Progenitor cell of endocrine pancreas (in vitro differentiated cells): ENCODE measurements around the gene SLC35C1. TPM values are rescaled to one million over a fixed set of nuclear protein-coding genes. Genes with fewer than 3 reads are reported as not detected.

ENCODE experiments used
- DNase-seq: peaks from one replicate; pipeline ENCODE4 v3.0.0; 2021; ENCODE audit warnings: low spot score; ENCODE audit not compliant: unreplicated experiment
- H3K27ac Mint-ChIP-seq: 2 replicates; pipeline ENCODE4 v1.8.0; 2021; ENCODE audit warnings: mild to moderate bottlenecking, moderate library complexity, mixed read lengths
- H3K27me3 Mint-ChIP-seq: 2 replicates; pipeline ENCODE4 v1.8.0; 2021; ENCODE audit warnings: mixed read lengths
- H3K36me3 Mint-ChIP-seq: 2 replicates; pipeline ENCODE4 v1.8.0; 2022; ENCODE audit warnings: mixed read lengths; ENCODE audit not compliant: insufficient read depth
- H3K4me1 Mint-ChIP-seq: 2 replicates; pipeline ENCODE4 v1.8.0; 2021; ENCODE audit warnings: low read depth, mixed read lengths
- H3K4me3 Mint-ChIP-seq: 2 replicates; pipeline ENCODE4 v1.8.0; 2021; ENCODE audit warnings: low read depth, mild to moderate bottlenecking, moderate library complexity, mixed read lengths
- H3K9me3 Mint-ChIP-seq: 2 replicates; pipeline ENCODE4 v1.8.0; 2021; ENCODE audit warnings: low read depth, mixed read lengths
- total RNA-seq: library from RNA; stranded (reverse); gene quantifications from 2 replicates; pipeline ENCODE4 v1.2.1, GENCODE V29; 2021
- TF ChIP-seq, protein P1 (sequence below): fragments of 200-600 bp; sonication (generic); IDR thresholded peaks from one replicate; pipeline ENCODE4 v1.5.0; 2021; ENCODE audit warnings: antibody characterized with exemption, mild to moderate bottlenecking; ENCODE audit not compliant: unreplicated experiment

Gene SLC35C1
- total RNA-seq, 1 donor from 2014 or later, result 14.0 TPM

DNA sequence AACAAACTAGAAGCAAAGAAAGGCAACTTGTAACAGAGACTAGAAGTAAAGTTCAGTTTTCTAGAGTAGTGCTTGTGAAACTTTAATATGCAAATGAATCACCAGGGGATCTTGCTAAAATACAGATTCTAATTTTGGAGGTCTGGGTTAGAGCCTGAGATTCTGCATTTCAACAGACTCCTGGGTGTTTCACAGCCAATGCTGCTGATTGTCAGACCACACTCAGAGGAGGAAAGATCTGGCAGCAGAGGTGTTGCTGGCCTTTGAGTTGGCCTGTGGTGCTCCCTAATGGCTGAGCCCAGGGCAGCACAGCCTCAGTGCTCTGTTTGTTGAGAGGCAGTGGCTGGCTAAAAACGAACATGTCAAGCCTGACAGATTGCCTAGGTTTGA, 47.8 kb downstream of the SLC35C1 start:
- H3K9me3 Mint-ChIP-seq, result no peaks in the 10 kb centered on the region
- no peak overlapping the region for H3K4me3 Mint-ChIP-seq
- TF ChIP-seq, protein P1, sequence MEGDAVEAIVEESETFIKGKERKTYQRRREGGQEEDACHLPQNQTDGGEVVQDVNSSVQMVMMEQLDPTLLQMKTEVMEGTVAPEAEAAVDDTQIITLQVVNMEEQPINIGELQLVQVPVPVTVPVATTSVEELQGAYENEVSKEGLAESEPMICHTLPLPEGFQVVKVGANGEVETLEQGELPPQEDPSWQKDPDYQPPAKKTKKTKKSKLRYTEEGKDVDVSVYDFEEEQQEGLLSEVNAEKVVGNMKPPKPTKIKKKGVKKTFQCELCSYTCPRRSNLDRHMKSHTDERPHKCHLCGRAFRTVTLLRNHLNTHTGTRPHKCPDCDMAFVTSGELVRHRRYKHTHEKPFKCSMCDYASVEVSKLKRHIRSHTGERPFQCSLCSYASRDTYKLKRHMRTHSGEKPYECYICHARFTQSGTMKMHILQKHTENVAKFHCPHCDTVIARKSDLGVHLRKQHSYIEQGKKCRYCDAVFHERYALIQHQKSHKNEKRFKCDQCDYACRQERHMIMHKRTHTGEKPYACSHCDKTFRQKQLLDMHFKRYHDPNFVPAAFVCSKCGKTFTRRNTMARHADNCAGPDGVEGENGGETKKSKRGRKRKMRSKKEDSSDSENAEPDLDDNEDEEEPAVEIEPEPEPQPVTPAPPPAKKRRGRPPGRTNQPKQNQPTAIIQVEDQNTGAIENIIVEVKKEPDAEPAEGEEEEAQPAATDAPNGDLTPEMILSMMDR, result no peak
- no peak for DNase-seq
- H3K27ac Mint-ChIP-seq, result no peak overlapping the region
- H3K36me3 Mint-ChIP-seq, result peaks cover 6% of the 10 kb centered on the region
- H3K4me1 Mint-ChIP-seq, result peaks cover 25% of the 10 kb centered on the region
- H3K27me3 Mint-ChIP-seq, result no peaks in the 10 kb centered on the region

- Mint-ChIP-seq H3K27ac (no peak overlapping the region), H3K4me3 (no peak overlapping the region), H3K27me3 (no peaks in the 10 kb centered on the region), H3K9me3 (no peaks in the 10 kb centered on the region), H3K36me3 (peaks cover 9% of the 10 kb centered on the region), H3K4me1 (peaks cover 23% of the 10 kb centered on the region)
- no peak for DNase-seq
- TF ChIP-seq, protein P1, result no peak
These were observed 48.6 kb downstream of the SLC35C1 start for GRCh38 chr11:45853332-45854219.

- DNase-seq, result no peak
- TF ChIP-seq, protein P1, result no peak
- Mint-ChIP-seq H3K4me3 (no peak overlapping the region), H3K27ac (no peak overlapping the region), H3K4me1 (peaks cover 12% of the 10 kb centered on the region), H3K36me3 (peaks cover 11% of the 10 kb centered on the region), H3K9me3 (no peaks in the 10 kb centered on the region), H3K27me3 (no peaks in the 10 kb centered on the region)
These were observed 50.4 kb downstream of the SLC35C1 start for GRCh38 chr11:45855308-45855707.

DNA sequence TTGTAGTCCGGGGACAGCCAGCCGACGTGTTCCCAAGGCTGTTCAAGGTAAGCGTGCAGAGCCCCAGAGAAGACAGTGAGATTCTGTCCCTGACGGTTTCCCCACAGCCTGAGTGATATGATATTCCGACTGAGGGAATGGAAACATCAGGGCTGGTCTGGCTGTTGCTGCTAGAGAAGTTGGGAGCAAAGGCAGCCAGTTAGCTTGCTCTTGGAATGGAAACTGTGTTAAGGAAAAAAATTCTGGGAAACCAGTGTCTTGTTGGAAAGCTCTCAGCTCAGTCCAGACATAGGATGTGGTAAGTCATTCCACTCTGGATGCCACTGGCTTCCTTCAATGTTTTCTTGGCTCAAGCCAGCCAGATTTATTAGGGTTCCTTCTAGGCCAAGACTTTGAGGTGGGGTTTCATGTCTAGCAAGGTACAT, 51.1 kb downstream of the SLC35C1 start:
- TF ChIP-seq, protein P1, result no peak
- no peak overlapping the region for H3K27ac Mint-ChIP-seq
- H3K27me3 Mint-ChIP-seq, result no peaks in the 10 kb centered on the region
- H3K4me1 Mint-ChIP-seq, result peaks cover 8% of the 10 kb centered on the region
- DNase-seq, result no peak
- H3K9me3 Mint-ChIP-seq, result no peaks in the 10 kb centered on the region
- peaks cover 11% of the 10 kb centered on the region for H3K36me3 Mint-ChIP-seq
- no peak overlapping the region for H3K4me3 Mint-ChIP-seq

GRCh38 chr11:45857961-45858474, 53.1 kb downstream of the SLC35C1 start:
- H3K27ac Mint-ChIP-seq, result no peak overlapping the region
- no peak for DNase-seq

More at GRCh38 chr11:45857961-45858474, 53.1 kb downstream of the SLC35C1 start:
- peaks cover 14% of the 10 kb centered on the region for H3K36me3 Mint-ChIP-seq
- no peaks in the 10 kb centered on the region for H3K27me3 Mint-ChIP-seq
- peaks cover 8% of the 10 kb centered on the region for H3K4me1 Mint-ChIP-seq
- H3K9me3 Mint-ChIP-seq, result no peaks in the 10 kb centered on the region
- TF ChIP-seq, protein P1, result no peak
- no peak overlapping the region for H3K4me3 Mint-ChIP-seq
